Dendritic cell treated with granulocyte-macrophage colony-stimulating factor and Interleukin-4, amounts not matched to agents 40 ng/mL and 50 ng/mL, for 4 days (primary cell): ENCODE results near the gene BRAT1.

Experiments
- H3K27ac Mint-ChIP-seq: one replicate; pipeline ENCODE4 v1.8.0; 2022; ENCODE audit warnings: mild to moderate bottlenecking, mixed read lengths
- H3K27me3 Mint-ChIP-seq: one replicate; pipeline ENCODE4 v1.8.0; 2022; ENCODE audit warnings: mild to moderate bottlenecking, mixed read lengths
- H3K36me3 Mint-ChIP-seq: one replicate; pipeline ENCODE4 v1.8.0; 2022; ENCODE audit warnings: low read depth, mixed read lengths
- H3K4me1 Mint-ChIP-seq: one replicate; pipeline ENCODE4 v1.8.0; 2022; ENCODE audit warnings: low read depth, mixed read lengths
- H3K4me3 Mint-ChIP-seq: one replicate; pipeline ENCODE4 v1.8.0; 2022; ENCODE audit warnings: mild to moderate bottlenecking, moderate library complexity, mixed read lengths
- H3K9me3 Mint-ChIP-seq: one replicate; pipeline ENCODE4 v1.8.0; 2022; ENCODE audit warnings: mixed read lengths
- intact Hi-C: fragments of 100-400 bp; cut with micrococcal nuclease; formaldehyde crosslinking; loops from one replicate; pipeline ENCODE4 v1.15.0; 2022

BRAT1 gene

DNA sequence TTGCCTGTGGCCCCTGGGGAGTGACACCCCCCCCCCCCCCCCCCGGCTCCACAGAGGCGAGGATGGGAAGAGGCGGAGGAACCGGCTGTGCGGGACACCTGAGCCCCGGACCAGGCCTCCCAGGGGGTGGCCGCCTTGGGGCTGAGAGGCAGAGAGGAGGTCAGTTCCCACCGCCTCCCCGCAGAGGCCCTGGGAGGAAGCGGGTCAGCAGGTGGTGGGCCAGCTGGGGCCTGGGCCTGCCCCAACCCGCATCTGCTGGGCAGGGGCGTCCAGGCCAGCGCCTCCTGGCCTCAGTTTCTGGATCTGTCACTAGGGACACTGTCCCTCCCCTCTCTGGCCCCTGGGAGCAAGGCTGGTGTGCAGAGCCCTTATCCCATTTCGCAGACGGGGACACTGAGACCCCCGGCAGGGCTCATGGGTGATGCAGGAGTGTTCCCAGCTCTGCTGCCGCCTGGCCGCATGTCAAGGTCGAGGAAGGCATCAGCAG is 50.4 kb downstream of the BRAT1 start:
- Mint-ChIP-seq H3K9me3 (no peaks in the 10 kb centered on the region), H3K27ac (no peak overlapping the region), H3K4me3 (no peak overlapping the region), H3K36me3 (no peaks in the 10 kb centered on the region), H3K4me1 (peaks cover 34% of the 10 kb centered on the region), H3K27me3 (peaks cover 40% of the 10 kb centered on the region)
- intact Hi-C loops = no loop called here

- Mint-ChIP-seq H3K27me3 (peaks cover 39% of the 10 kb centered on the region), H3K9me3 (no peaks in the 10 kb centered on the region)
These were observed 51.0 kb downstream of the BRAT1 start for GRCh38 chr7:2504128-2504888.

GRCh38 chr7:2503056-2503941 is 52.0 kb downstream of the BRAT1 start:
- no peak overlapping the region for H3K27ac Mint-ChIP-seq
- H3K36me3 Mint-ChIP-seq = no peaks in the 10 kb centered on the region
- H3K4me3 Mint-ChIP-seq = no peak overlapping the region
- intact Hi-C loops = no loop called here
- H3K4me1 Mint-ChIP-seq = peaks cover 18% of the 10 kb centered on the region
- no peaks in the 10 kb centered on the region for H3K9me3 Mint-ChIP-seq
- peaks cover 46% of the 10 kb centered on the region for H3K27me3 Mint-ChIP-seq

More at GRCh38 chr7:2504128-2504888, 51.0 kb downstream of the BRAT1 start:
- H3K4me1 Mint-ChIP-seq = peaks cover 28% of the 10 kb centered on the region
- intact Hi-C loops = no loop called here
- no peak overlapping the region for H3K27ac Mint-ChIP-seq
- no peaks in the 10 kb centered on the region for H3K36me3 Mint-ChIP-seq
- no peak overlapping the region for H3K4me3 Mint-ChIP-seq

- no peak overlapping the region for H3K4me3 Mint-ChIP-seq
- H3K9me3 Mint-ChIP-seq = no peaks in the 10 kb centered on the region
- peaks cover 49% of the 10 kb centered on the region for H3K27me3 Mint-ChIP-seq
- H3K27ac Mint-ChIP-seq = no peak overlapping the region
- intact Hi-C loops = no loop called here
- peaks cover 16% of the 10 kb centered on the region for H3K4me1 Mint-ChIP-seq
- H3K36me3 Mint-ChIP-seq = no peaks in the 10 kb centered on the region
These were observed 52.7 kb downstream of the BRAT1 start for GRCh38 chr7:2502647-2502966.

DNA sequence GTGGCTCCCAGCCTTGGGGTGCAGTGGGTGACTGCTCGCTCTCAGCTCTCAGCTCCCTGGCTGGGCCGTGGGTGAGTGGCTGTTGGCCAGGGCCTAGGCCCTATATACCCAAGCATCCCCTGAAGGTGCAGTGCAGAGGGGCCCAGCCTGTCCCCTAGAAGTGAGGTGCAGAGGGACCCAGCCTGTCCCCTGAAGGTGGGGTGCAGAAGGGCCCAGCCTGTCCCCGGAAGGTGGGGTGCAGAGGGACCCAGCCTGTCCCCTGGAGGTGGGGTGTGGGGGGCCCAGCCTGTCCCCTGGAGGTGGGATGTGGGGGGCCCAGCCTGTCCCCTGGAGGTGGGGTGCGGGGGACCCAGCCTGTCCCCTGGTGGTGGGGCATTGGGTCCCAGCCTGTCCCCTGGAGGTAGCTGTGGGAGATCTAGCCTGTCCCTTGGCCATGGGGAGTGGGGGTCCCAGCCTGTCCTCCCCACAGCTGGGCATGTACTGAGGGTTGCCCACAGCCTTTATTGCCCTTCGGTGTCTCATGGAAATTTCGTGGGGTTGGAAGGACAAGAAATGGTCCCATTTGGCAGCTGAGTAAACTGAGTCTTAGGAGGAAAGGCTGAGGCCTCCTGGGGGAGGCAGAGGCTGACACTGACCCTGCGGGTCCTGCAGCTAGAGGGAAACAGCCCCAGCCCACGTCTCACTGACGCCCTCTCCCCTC is 53.2 kb downstream of the BRAT1 start:
- Mint-ChIP-seq H3K4me1 (peaks cover 14% of the 10 kb centered on the region), H3K4me3 (no peak overlapping the region), H3K9me3 (no peaks in the 10 kb centered on the region), H3K27me3 (peaks cover 48% of the 10 kb centered on the region), H3K27ac (no peak overlapping the region), H3K36me3 (no peaks in the 10 kb centered on the region)
- intact Hi-C loops = no loop called here

GRCh38 chr7:2500701-2501100 is 54.6 kb downstream of the BRAT1 start:
- no peak overlapping the region for H3K27ac Mint-ChIP-seq
- peaks cover 9% of the 10 kb centered on the region for H3K4me1 Mint-ChIP-seq
- intact Hi-C loops = no loop called here
- no peak overlapping the region for H3K4me3 Mint-ChIP-seq
- no peaks in the 10 kb centered on the region for H3K36me3 Mint-ChIP-seq
- no peaks in the 10 kb centered on the region for H3K9me3 Mint-ChIP-seq
- peaks cover 52% of the 10 kb centered on the region for H3K27me3 Mint-ChIP-seq

DNA sequence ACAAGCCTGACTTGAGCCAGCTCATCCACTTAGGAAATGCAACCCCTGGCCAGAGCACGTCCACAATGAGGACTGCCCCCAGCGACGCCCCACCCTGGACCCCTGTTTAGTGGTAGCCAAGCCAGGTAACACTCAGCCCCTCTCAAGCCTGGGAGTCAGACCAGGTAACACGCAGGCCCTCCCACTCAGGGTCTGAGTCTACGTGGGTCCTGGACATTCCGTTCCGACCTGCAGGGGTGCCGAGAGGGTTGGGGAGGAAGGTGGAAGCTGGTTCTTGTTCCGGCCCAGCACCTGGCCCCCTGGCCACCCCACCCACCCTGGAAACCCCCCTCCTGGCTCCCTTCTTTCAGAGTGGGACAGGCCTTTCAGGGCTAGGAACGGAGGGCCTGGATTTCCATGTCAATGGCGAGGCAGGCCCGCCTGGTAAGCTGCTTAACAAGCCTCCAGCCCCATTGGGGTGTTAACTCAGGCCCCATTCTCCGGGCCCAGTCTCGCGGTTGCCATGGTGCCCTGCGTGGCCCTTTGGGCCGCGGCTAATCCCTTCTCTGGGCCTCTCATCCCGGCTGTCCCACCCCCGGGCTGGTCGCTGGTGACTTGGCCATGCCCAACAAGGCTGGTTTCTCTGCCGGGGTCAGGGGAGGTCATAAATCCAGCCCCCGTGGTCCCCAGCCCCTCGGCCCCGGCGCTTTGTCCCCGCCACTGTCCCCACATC is 55.4 kb downstream of the BRAT1 start:
- intact Hi-C loops = no loop called here
- H3K36me3 Mint-ChIP-seq = no peaks in the 10 kb centered on the region

DNA sequence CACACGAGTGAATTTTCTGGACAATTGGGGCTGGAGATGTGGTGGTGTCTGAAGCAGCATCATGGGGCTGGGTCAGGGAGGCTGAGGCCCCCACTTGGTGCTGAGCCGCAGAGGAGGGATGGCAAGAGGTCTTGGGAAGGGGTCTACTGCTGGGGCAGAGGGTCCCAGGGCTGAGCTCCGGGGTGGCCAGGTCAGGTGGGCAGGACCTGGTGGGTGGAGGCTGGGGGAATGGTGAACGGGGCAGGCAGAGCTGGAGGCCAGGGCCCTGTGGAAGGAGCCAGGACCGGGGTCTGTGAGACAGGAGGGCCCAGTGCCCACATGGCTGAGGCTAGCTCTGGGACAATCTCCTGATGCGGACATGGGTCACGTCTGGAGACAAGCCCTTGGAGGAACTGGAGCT is 56.1 kb downstream of the BRAT1 start:
- no peak overlapping the region for H3K27ac Mint-ChIP-seq
- H3K36me3 Mint-ChIP-seq = no peaks in the 10 kb centered on the region
- no peaks in the 10 kb centered on the region for H3K9me3 Mint-ChIP-seq
- no peak overlapping the region for H3K4me3 Mint-ChIP-seq
- peaks cover 63% of the 10 kb centered on the region for H3K27me3 Mint-ChIP-seq
- intact Hi-C loops = no loop called here
- H3K4me1 Mint-ChIP-seq = peaks cover 14% of the 10 kb centered on the region

More for the DNA sequence above, 55.4 kb downstream of the BRAT1 start:
- no peaks in the 10 kb centered on the region for H3K9me3 Mint-ChIP-seq
- peaks cover 59% of the 10 kb centered on the region for H3K27me3 Mint-ChIP-seq
- peaks cover 9% of the 10 kb centered on the region for H3K4me1 Mint-ChIP-seq
- H3K4me3 Mint-ChIP-seq = no peak overlapping the region
- no peak overlapping the region for H3K27ac Mint-ChIP-seq

DNA sequence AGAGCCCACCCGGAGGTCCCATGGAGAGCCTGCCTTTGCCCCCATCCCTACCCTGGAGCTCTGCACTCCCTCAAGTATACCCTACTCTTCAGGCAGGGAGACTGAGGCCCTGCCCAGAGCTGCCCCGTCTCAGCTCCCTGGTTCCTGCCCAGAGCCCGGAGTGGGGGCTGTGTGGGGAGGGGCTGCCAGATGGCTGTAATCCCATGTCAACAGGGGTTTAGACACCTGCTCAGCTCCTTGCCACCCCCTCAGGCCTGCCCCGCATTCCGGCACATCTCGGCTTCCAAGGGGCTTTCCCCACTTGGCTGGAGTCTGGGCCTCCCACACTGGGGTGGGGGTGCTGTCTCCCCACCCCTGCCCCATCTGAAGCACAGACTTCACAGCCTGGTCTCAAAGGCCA is 56.6 kb downstream of the BRAT1 start:
- intact Hi-C loops = no loop called here
- H3K27me3 Mint-ChIP-seq = peaks cover 64% of the 10 kb centered on the region
- no peaks in the 10 kb centered on the region for H3K9me3 Mint-ChIP-seq
- H3K27ac Mint-ChIP-seq = no peak overlapping the region
- H3K36me3 Mint-ChIP-seq = no peaks in the 10 kb centered on the region
- H3K4me3 Mint-ChIP-seq = no peak overlapping the region
- peaks cover 14% of the 10 kb centered on the region for H3K4me1 Mint-ChIP-seq

GRCh38 chr7:2497500-2498336 is 57.6 kb downstream of the BRAT1 start:
- Mint-ChIP-seq H3K4me1 (peaks cover 14% of the 10 kb centered on the region), H3K27me3 (peaks cover 67% of the 10 kb centered on the region), H3K4me3 (no peak overlapping the region), H3K36me3 (no peaks in the 10 kb centered on the region), H3K9me3 (no peaks in the 10 kb centered on the region), H3K27ac (no peak overlapping the region)
- intact Hi-C loops = no loop called here

GRCh38 chr7:2497065-2497464 is 58.3 kb downstream of the BRAT1 start:
- Mint-ChIP-seq H3K36me3 (no peaks in the 10 kb centered on the region), H3K4me1 (peaks cover 14% of the 10 kb centered on the region), H3K27ac (no peak overlapping the region)

DNA sequence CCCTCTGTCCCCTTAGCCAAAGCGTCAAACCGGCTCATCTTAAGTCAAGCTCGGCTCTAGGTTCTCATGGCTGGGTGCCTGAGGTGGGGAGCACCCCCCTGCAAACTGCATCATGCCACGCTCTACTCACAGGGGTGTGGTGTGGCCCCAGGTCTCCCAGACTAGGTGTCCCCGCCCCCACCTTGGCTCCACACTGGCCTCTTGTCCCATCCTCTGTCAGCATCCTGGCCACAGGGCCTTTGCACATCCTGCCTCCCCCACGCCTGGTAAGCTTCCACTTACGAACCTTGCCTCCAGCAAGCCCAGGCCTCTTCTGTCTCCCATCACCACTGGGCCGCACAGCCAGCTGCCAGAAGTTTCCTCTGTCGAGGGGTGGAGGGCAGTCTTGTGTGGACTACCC is 58.9 kb downstream of the BRAT1 start:
- Mint-ChIP-seq H3K4me3 (no peak overlapping the region), H3K36me3 (no peaks in the 10 kb centered on the region), H3K27me3 (peaks cover 71% of the 10 kb centered on the region), H3K27ac (no peak overlapping the region), H3K4me1 (peaks cover 14% of the 10 kb centered on the region), H3K9me3 (peaks cover 11% of the 10 kb centered on the region)
- intact Hi-C loops = no loop called here

More at GRCh38 chr7:2497065-2497464, 58.3 kb downstream of the BRAT1 start:
- no peak overlapping the region for H3K4me3 Mint-ChIP-seq
- peaks cover 4% of the 10 kb centered on the region for H3K9me3 Mint-ChIP-seq
- intact Hi-C loops = no loop called here
- peaks cover 69% of the 10 kb centered on the region for H3K27me3 Mint-ChIP-seq
